HG03571 (cell line): ENCODE results near the gene ELMO1.

Experiments
- ATAC-seq: cut with Tn5 transposase; IDR thresholded peaks from one replicate; pipeline ENCODE4 v1.9.1; 2021; ENCODE audit not compliant: unreplicated experiment

ELMO1 gene

GRCh38 chr7:37352251-37352880 is 96.3 kb downstream of the ELMO1 start:
- ATAC-seq: no peak

- ATAC-seq: no peak
Measured at GRCh38 chr7:37351716-37352115, 96.9 kb downstream of the ELMO1 start.

- no peak for ATAC-seq
Measured at GRCh38 chr7:37349979-37350590, 98.6 kb downstream of the ELMO1 start.

GRCh38 chr7:37348982-37349381 is 99.7 kb downstream of the ELMO1 start:
- no peak for ATAC-seq

- ATAC-seq: no peak
Measured at GRCh38 chr7:37346761-37347160, 101.9 kb downstream of the ELMO1 start.

- peak; percentile 25 for ATAC-seq
Measured at GRCh38 chr7:37344886-37345579, 103.6 kb downstream of the ELMO1 start.

GRCh38 chr7:37342688-37343471 is 105.8 kb downstream of the ELMO1 start:
- ATAC-seq: peak; percentile 48

- no peak for ATAC-seq
Measured at GRCh38 chr7:37342176-37342687, 106.4 kb downstream of the ELMO1 start.

GRCh38 chr7:37341033-37341630 is 107.5 kb downstream of the ELMO1 start:
- peak; percentile 35 for ATAC-seq

GRCh38 chr7:37338966-37339365 is 109.7 kb downstream of the ELMO1 start:
- ATAC-seq: no peak

GRCh38 chr7:37337522-37337921 is 111.1 kb downstream of the ELMO1 start:
- no peak for ATAC-seq

GRCh38 chr7:37336259-37336658 is 112.4 kb downstream of the ELMO1 start:
- peak; percentile 91 for ATAC-seq

- ATAC-seq: no peak
Measured at GRCh38 chr7:37333075-37333474, 115.6 kb downstream of the ELMO1 start.

GRCh38 chr7:37332243-37333016 is 116.2 kb downstream of the ELMO1 start:
- ATAC-seq: no peak

GRCh38 chr7:37330775-37331174 is 117.9 kb downstream of the ELMO1 start:
- no peak for ATAC-seq

- no peak for ATAC-seq
Measured at GRCh38 chr7:37329940-37330339, 118.7 kb downstream of the ELMO1 start.

- ATAC-seq: no peak
Measured at GRCh38 chr7:37327288-37327687, 121.4 kb downstream of the ELMO1 start.

- ATAC-seq: no peak
Measured at GRCh38 chr7:37323966-37324365, 124.7 kb downstream of the ELMO1 start.

- ATAC-seq: no peak
Measured at GRCh38 chr7:37322831-37323230, 125.8 kb downstream of the ELMO1 start.

- no peak for ATAC-seq
Measured at GRCh38 chr7:37320848-37321468, 127.7 kb downstream of the ELMO1 start.
